GM23248 (cell line): ENCODE data around the gene POC1A. TPM values are rescaled to one million over a fixed set of nuclear protein-coding genes. Genes with fewer than 3 reads are reported as not detected.
"Not testable (repeated sequence)": the region's sequence is repeated elsewhere in the genome, so short reads cannot be mapped to it uniquely, and the experiment has no call there.

ENCODE experiments used
- DNase-seq: peaks from one replicate; pipeline ENCODE4 v3.0.0-alpha.2; 2015
- H2AFZ ChIP-seq: fragments of 200-600 bp; sonication (generic); 2 replicates; pipeline ENCODE4 v1.6.1; 2016; ENCODE audit warnings: antibody characterized with exemption
- H3F3A ChIP-seq: fragments of 200-600 bp; sonication (generic); 2 replicates; pipeline ENCODE4 v1.6.1; 2016; ENCODE audit warnings: mild to moderate bottlenecking, antibody characterized with exemption, mixed run types; ENCODE audit not compliant: insufficient read depth
- H3K27ac ChIP-seq: fragments of 200-600 bp; sonication (generic); 2 replicates; pipeline ENCODE4 v1.5.1; 2016; ENCODE audit warnings: mild to moderate bottlenecking
- H3K27me3 ChIP-seq: fragments of 200-600 bp; sonication (generic); replicated peaks from 2 replicates; pipeline ENCODE4 v1.6.1; 2016; ENCODE audit warnings: mild to moderate bottlenecking; ENCODE audit not compliant: insufficient read depth
- H3K36me3 ChIP-seq: fragments of 200-600 bp; sonication (generic); 2 replicates; pipeline ENCODE4 v1.6.1; 2016; ENCODE audit warnings: low read depth, mild to moderate bottlenecking
- H3K4me1 ChIP-seq: fragments of 200-600 bp; sonication (generic); 2 replicates; pipeline ENCODE4 v1.6.1; 2016; ENCODE audit warnings: mild to moderate bottlenecking; ENCODE audit not compliant: insufficient read depth
- H3K4me2 ChIP-seq: fragments of 200-600 bp; sonication (generic); one replicate; pipeline ENCODE4 v1.6.1; 2016; ENCODE audit warnings: mild to moderate bottlenecking; ENCODE audit not compliant: unreplicated experiment
- H3K4me3 ChIP-seq: fragments of 200-600 bp; sonication (generic); 2 replicates; pipeline ENCODE4 v1.5.1; 2016; ENCODE audit warnings: mild to moderate bottlenecking
- H3K79me2 ChIP-seq: fragments of 200-600 bp; sonication (generic); 2 replicates; pipeline ENCODE4 v1.6.1; 2016; ENCODE audit warnings: mild to moderate bottlenecking; ENCODE audit not compliant: insufficient read depth
- H3K9ac ChIP-seq: fragments of 200-600 bp; sonication (generic); 2 replicates; pipeline ENCODE4 v1.6.1; 2016; ENCODE audit warnings: mild to moderate bottlenecking
- H3K9me2 ChIP-seq: fragments of 200-600 bp; sonication (generic); 2 replicates; pipeline ENCODE4 v1.6.1; 2016; ENCODE audit warnings: mixed run types, mild to moderate bottlenecking, moderate library complexity; ENCODE audit not compliant: insufficient read depth
- H3K9me3 ChIP-seq: fragments of 200-600 bp; sonication (generic); one replicate; pipeline ENCODE4 v1.6.1; 2017; ENCODE audit warnings: low read depth
- H4K20me1 ChIP-seq: fragments of 200-600 bp; sonication (generic); 2 replicates; pipeline ENCODE4 v1.6.0; 2016; ENCODE audit not compliant: insufficient read depth
- EZH2 ChIP-seq: fragments of 200-600 bp; sonication (generic); IDR thresholded peaks from 2 replicates; pipeline ENCODE4 v1.6.1; 2018; ENCODE audit warnings: antibody characterized with exemption, mild to moderate bottlenecking; ENCODE audit not compliant: insufficient read depth, poor library complexity, severe bottlenecking
- EZH2phosphoT487 ChIP-seq: fragments of 200-600 bp; sonication (generic); IDR thresholded peaks from 2 replicates; pipeline ENCODE4 v1.6.1; 2018; ENCODE audit warnings: antibody characterized with exemption, moderate library complexity, mild to moderate bottlenecking, low read depth; ENCODE audit not compliant: insufficient read depth
- WGBS, 2 experiments: methylation state at CpG; one replicate each; pipeline ENCODE4 v1.1.6; 2015 to 2017; ENCODE audit warnings: low lambda C conversion rate in 2 of 2, low coverage in 1 of 2; ENCODE audit errors: missing lambda C conversion rate in 2 of 2; 5-methylcytosine and 5-hydroxymethylcytosine counted together
- in situ Hi-C: fragments of 300-500 bp; cut with MboI; formaldehyde crosslinking; loops from 2 replicates; pipeline ENCODE4 v1.15.0; 2020
- polyA plus RNA-seq: library from polyadenylated mRNA; unstranded; fragments of >200 nt; fragmentation: Nextera tagmentation; extraction: Ambion mirVana; gene quantifications from 2 replicates; pipeline ENCODE4 v1.2.1, GENCODE V29; 2016
- total RNA-seq: library from RNA; depleted of rRNA; stranded (reverse); fragments of >200 nt; shearing (Covaris generic); gene quantifications from 2 replicates; pipeline ENCODE4 v1.2.3, GENCODE V29; 2014

The POC1A gene
- total and polyA plus RNA-seq, 2 experiments from 2014 or later, result 5.2 to 11.0 TPM

DNA sequence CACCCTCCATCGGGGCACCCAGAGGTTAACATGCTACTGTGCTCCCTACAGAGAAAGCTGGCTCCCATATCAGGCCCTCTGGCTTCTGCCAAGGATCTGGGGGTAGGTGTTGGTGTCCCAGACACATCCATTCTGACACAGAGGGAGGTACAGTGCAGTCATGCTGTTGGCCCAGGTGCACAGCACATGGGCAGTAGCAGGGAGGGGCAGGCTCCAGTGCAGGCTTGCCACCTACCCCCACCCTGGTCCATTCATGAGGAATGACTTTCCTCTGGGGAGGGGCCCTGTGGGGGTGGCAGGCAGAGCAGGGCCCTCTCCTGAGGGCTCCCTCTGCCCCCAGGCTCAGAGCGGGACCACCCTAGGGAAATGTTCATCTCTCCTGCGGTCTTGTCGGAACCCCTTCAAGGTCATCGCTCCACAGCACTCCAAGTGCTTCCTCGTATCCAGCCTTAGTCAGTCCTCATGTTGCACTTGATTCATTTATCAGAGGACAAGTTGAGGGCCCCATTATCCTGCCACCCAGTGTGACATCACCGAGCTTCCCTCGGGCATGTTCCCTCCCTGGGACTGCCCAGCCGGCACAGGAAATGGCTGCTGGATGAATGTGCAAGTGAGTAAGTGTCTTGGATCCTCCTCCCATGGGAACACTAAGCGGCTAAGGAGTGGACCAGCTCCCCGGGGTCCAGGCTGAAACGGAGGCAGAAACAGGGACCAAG, 107.9 kb downstream of the POC1A start:
- Histone ChIP-seq H4K20me1 (no peaks in the 10 kb centered on the region), H3K79me2 (peaks cover 24% of the 10 kb centered on the region), H2AFZ (0 out of 2 replicates have a peak overlapping the region, but pooled peaks have one; percentile 14), H3K9me3 (no peaks in the 10 kb centered on the region), H3K4me3 (peak overlapping the region; percentile 51), H3K36me3 (peaks cover 14% of the 10 kb centered on the region; the same call in 1 of the 2 replicates), H3K4me1 (peaks cover 27% of the 10 kb centered on the region), H3F3A (peaks cover 21% of the 10 kb centered on the region), H3K9me2 (no peaks in the 10 kb centered on the region), H3K9ac (peak overlapping the region; percentile 79), H3K4me2 (peak overlapping the region; percentile 46), H3K27me3 (no peaks in the 10 kb centered on the region), H3K27ac (peak overlapping the region; percentile 94)
- 17 to 20% methylated on average over 11 to 12 of the region's 12 CpGs for WGBS, 2 experiments
- peak; percentile 99 for DNase-seq
- no peak for TF ChIP-seq EZH2
- TF ChIP-seq EZH2phosphoT487, result no peak
- in situ Hi-C loops, result no loop called here

DNA sequence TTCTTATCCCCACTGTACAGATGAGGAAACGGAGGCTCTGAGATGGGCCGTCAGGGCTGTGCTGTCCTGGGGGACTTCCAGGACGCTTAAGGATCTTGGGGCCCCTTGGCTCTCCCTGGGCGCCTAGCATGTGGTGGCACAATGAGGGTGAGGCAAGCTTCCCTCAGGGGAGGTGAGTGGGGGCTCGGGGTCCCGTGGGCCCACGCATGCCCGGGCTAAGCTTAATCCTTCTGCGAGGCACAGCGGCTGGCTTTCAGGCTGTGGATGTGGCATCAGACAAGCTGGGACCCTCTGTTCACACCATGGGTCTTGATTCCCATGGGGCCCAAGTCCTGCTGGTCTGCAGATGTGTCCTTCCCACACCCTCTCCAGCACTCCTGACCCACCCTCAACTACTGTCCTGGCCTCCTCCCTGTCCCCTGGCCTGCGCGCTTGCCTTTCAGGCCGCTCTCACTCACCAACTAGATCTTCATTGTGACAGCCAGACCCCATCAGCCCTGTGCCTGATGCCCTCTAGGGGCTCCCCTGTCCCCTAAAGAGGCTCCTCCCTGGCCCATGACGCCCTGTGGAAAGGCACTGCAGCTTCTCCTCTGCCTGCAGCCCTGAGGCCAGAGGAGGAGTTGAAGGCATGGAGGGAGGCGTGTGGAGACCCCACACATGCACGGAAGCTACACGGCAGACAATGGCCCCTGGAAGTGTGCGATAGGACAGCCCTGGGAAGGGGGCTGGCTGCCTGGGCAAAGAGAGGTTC, 109.2 kb downstream of the POC1A start:
- no peaks in the 10 kb centered on the region for H4K20me1 ChIP-seq
- H3K27ac ChIP-seq, result peak overlapping the region; percentile 94
- peak overlapping the region; percentile 8; the same call in 1 of the 2 replicates for H3K9ac ChIP-seq
- H3K9me2 ChIP-seq, result no peaks in the 10 kb centered on the region
- H3K9me3 ChIP-seq, result no peaks in the 10 kb centered on the region
- DNase-seq, result no peak
- no peak for TF ChIP-seq EZH2
- no peak for TF ChIP-seq EZH2phosphoT487
- in situ Hi-C loops, result no loop called here
- H3K79me2 ChIP-seq, result peaks cover 11% of the 10 kb centered on the region
- WGBS, 2 experiments, result 96% methylated on average over 16 of the region's 18 CpGs
- H3K4me3 ChIP-seq, result no peak overlapping the region
- no peak overlapping the region for H2AFZ ChIP-seq
- no peaks in the 10 kb centered on the region for H3K27me3 ChIP-seq
- H3K4me1 ChIP-seq, result peaks cover 27% of the 10 kb centered on the region
- peaks cover 21% of the 10 kb centered on the region for H3F3A ChIP-seq
- peaks cover 6% of the 10 kb centered on the region; the same call in 1 of the 2 replicates for H3K36me3 ChIP-seq
- no peak overlapping the region for H3K4me2 ChIP-seq

DNA sequence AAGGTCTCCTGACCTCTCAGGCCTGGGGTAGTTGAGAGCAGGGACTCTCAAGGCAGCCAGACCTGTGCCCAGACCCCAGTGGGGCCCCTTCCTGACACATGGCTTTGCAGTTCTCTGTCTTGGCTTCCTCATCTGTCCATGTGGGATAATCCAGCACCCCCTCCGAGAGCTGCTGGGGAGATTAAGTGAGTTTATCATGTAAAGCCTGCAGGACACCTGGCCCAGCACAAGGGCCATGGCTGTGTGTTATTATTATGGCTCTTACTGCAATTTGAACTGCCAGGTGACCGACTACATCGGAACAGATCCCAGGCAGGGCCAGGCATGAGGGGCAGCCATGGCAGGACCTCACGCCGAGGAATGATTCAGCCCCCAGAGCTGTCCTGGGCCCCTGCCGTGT, 110.5 kb downstream of the POC1A start:
- no peaks in the 10 kb centered on the region for H3K9me3 ChIP-seq
- no peaks in the 10 kb centered on the region for H3K9me2 ChIP-seq
- H3K4me2 ChIP-seq, result no peak overlapping the region
- no peaks in the 10 kb centered on the region for H3K79me2 ChIP-seq
- no peak overlapping the region for H3K4me3 ChIP-seq
- in situ Hi-C loops, result no loop called here
- no peaks in the 10 kb centered on the region for H3K27me3 ChIP-seq
- 0 out of 2 replicates have a peak, but pooled peaks cover under 1% of the 10 kb centered on the region for H3K36me3 ChIP-seq
- no peak for TF ChIP-seq EZH2
- TF ChIP-seq EZH2phosphoT487, result no peak
- H4K20me1 ChIP-seq, result no peaks in the 10 kb centered on the region
- H3K4me1 ChIP-seq, result peaks cover 27% of the 10 kb centered on the region
- H3F3A ChIP-seq, result peaks cover 16% of the 10 kb centered on the region
- no peak overlapping the region for H3K27ac ChIP-seq
- DNase-seq, result no peak
- no peak overlapping the region for H3K9ac ChIP-seq
- H2AFZ ChIP-seq, result no peak overlapping the region
- 77 to 80% methylated on average over 6 of the region's 6 CpGs for WGBS, 2 experiments

DNA sequence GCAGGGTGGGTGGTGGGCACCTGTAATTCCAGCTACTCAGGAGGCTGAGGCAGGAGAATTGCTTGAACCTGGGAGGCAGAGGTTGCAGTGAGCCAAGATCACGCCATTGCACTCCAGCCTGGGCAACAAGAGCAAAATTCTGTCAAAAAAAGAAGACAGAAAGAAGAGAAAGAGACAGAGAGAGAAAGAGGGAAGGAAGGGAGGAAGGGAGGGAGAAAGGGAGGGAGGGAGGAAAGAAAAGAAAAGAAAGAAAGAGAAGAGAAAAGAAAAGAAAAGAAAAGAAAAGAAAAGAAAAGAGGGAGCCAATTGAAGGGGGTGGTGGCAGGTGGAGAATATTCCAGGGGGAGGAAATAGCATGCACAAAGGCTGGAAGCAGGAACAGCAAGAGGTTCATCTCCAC, 111.2 kb downstream of the POC1A start:
- H2AFZ ChIP-seq, H3K9ac ChIP-seq, H3K4me3 ChIP-seq, H3K9me2 ChIP-seq, H3K9me3 ChIP-seq, H3K36me3 ChIP-seq, H3K27ac ChIP-seq, H3K27me3 ChIP-seq, H3K79me2 ChIP-seq, H3K4me2 ChIP-seq, H4K20me1 ChIP-seq, in situ Hi-C loops, DNase-seq: not testable (repeated sequence)
- peaks cover 12% of the 10 kb centered on the region; the same call in 1 of the 2 replicates for H3F3A ChIP-seq
- peaks cover 27% of the 10 kb centered on the region for H3K4me1 ChIP-seq
- 92 to 97% methylated on average over 1 of the region's 1 CpG for WGBS, 2 experiments
